Suprapubic skin (tissue), 4 donors: ENCODE data around the gene SLC16A12. TPM values are rescaled to one million over a fixed set of nuclear protein-coding genes. Genes with fewer than 3 reads are reported as not detected.

Experiments used
- DNase-seq, 2 donors: peaks; one replicate each; pipeline ENCODE4 v3.0.0-alpha.2; 2019; ENCODE audit warnings: low spot score in 2 of 2
- H3K27ac ChIP-seq: fragments of 200-600 bp; sonication (generic); one replicate; pipeline ENCODE4 v1.5.1; 2019
- H3K27me3 ChIP-seq: fragments of 200-600 bp; sonication (generic); one replicate; pipeline ENCODE4 v1.5.1; 2019
- H3K36me3 ChIP-seq: fragments of 200-600 bp; sonication (generic); one replicate; pipeline ENCODE4 v1.5.1; 2019
- H3K4me1 ChIP-seq: fragments of 200-600 bp; sonication (generic); one replicate; pipeline ENCODE4 v1.5.1; 2019
- H3K4me3 ChIP-seq: fragments of 200-600 bp; sonication (generic); one replicate; pipeline ENCODE4 v1.5.1; 2019; ENCODE audit warnings: mild to moderate bottlenecking
- H3K9me3 ChIP-seq: fragments of 200-600 bp; sonication (generic); one replicate; pipeline ENCODE4 v1.5.1; 2019
- CTCF ChIP-seq, 2 donors: fragments of 200-600 bp in 1 of 2; fragments of 450-650 bp in 1 of 2; sonication (generic) in 1 of 2; IDR thresholded peaks; one replicate each; pipeline ENCODE4 v1.5.1; 2016 to 2019; ENCODE audit warnings: antibody characterized with exemption in 2 of 2, mild to moderate bottlenecking in 1 of 2, moderate library complexity in 1 of 2
- EP300 ChIP-seq: sonication (generic); formaldehyde crosslinking; IDR thresholded peaks from one replicate; pipeline ENCODE4 v1.6.1; 2017; ENCODE audit warnings: antibody characterized with exemption
- POLR2A ChIP-seq, 2 donors: fragments of 450-650 bp; IDR thresholded peaks; one replicate each; pipeline ENCODE4 v1.6.1; 2017; ENCODE audit warnings: antibody characterized with exemption in 2 of 2, mild to moderate bottlenecking in 2 of 2, moderate library complexity in 2 of 2
- POLR2AphosphoS5 ChIP-seq, 3 donors: sonication (generic); formaldehyde crosslinking; IDR thresholded peaks; one replicate each; pipeline ENCODE4 v1.6.1; 2017; ENCODE audit warnings: antibody characterized with exemption in 3 of 3
- WGBS: methylation state at CpG from one replicate; pipeline ENCODE4 v1.1.5; 2018; 5-methylcytosine and 5-hydroxymethylcytosine counted together
- total RNA-seq, 4 donors: library from RNA; depleted of rRNA; stranded (reverse); fragments of >200 nt; gene quantifications; one replicate each; pipeline ENCODE4 v1.1.0, GENCODE V29; 2016

The SLC16A12 gene
- total RNA-seq, 4 donors from 2014 or later, result 0.60 to 1.4 (median 1.0) TPM

- Histone ChIP-seq H3K36me3 (no peaks in the 10 kb centered on the region), H3K27ac (no peak overlapping the region), H3K4me3 (no peak overlapping the region), H3K4me1 (no peaks in the 10 kb centered on the region), H3K27me3 (no peaks in the 10 kb centered on the region), H3K9me3 (no peaks in the 10 kb centered on the region)
- WGBS, result 56% methylated on average over 10 of the region's 10 CpGs
- no peak for TF ChIP-seq POLR2AphosphoS5 (IDR thresholded peaks at IDR 0.05)
- TF ChIP-seq EP300, result no peak
- TF ChIP-seq POLR2A (IDR thresholded peaks at IDR 0.05), result no peak
- no peak for TF ChIP-seq CTCF (IDR thresholded peaks at IDR 0.05)
- DNase-seq, result no peak
These were observed 30.9 kb upstream of the SLC16A12 start for GRCh38 chr10:89566095-89566950.

GRCh38 chr10:89565180-89565579 lies 29.8 kb upstream of the SLC16A12 start:
- 56% methylated on average over 1 of the region's 1 CpG for WGBS
- Histone ChIP-seq H3K4me1 (no peaks in the 10 kb centered on the region), H3K27me3 (no peaks in the 10 kb centered on the region), H3K36me3 (no peaks in the 10 kb centered on the region), H3K9me3 (no peaks in the 10 kb centered on the region), H3K27ac (no peak overlapping the region), H3K4me3 (no peak overlapping the region)
- TF ChIP-seq POLR2A (IDR thresholded peaks at IDR 0.05) (no peak), CTCF (IDR thresholded peaks at IDR 0.05) (no peak), POLR2AphosphoS5 (IDR thresholded peaks at IDR 0.05) (no peak), EP300 (no peak)
- DNase-seq, result no peak

- Histone ChIP-seq H3K27ac (no peak overlapping the region), H3K4me1 (no peaks in the 10 kb centered on the region), H3K27me3 (no peaks in the 10 kb centered on the region), H3K4me3 (no peak overlapping the region), H3K36me3 (no peaks in the 10 kb centered on the region), H3K9me3 (no peaks in the 10 kb centered on the region)
- no peak for DNase-seq
- no peak for TF ChIP-seq EP300
- TF ChIP-seq CTCF (IDR thresholded peaks at IDR 0.05), result peak; percentile 63 to 66
- WGBS, result 12% methylated on average over 2 of the region's 2 CpGs
These were observed 28.6 kb upstream of the SLC16A12 start for GRCh38 chr10:89563861-89564478.

GRCh38 chr10:89563311-89563710 lies 27.9 kb upstream of the SLC16A12 start:
- Histone ChIP-seq H3K27me3 (no peaks in the 10 kb centered on the region), H3K4me1 (no peaks in the 10 kb centered on the region), H3K4me3 (no peak overlapping the region), H3K9me3 (no peaks in the 10 kb centered on the region), H3K36me3 (no peaks in the 10 kb centered on the region), H3K27ac (no peak overlapping the region)
- WGBS, result 95% methylated on average over 3 of the region's 3 CpGs
- no peak for DNase-seq
- TF ChIP-seq POLR2A (IDR thresholded peaks at IDR 0.05) (no peak), EP300 (no peak), CTCF (IDR thresholded peaks at IDR 0.05) (no peak), POLR2AphosphoS5 (IDR thresholded peaks at IDR 0.05) (no peak)

GRCh38 chr10:89556600-89556999 lies 21.2 kb upstream of the SLC16A12 start:
- Histone ChIP-seq H3K9me3 (no peaks in the 10 kb centered on the region), H3K4me1 (peaks cover 11% of the 10 kb centered on the region), H3K27me3 (no peaks in the 10 kb centered on the region), H3K36me3 (no peaks in the 10 kb centered on the region), H3K27ac (no peak overlapping the region), H3K4me3 (no peak overlapping the region)
- no peak for DNase-seq
- 95% methylated on average over 1 of the region's 1 CpG for WGBS
- TF ChIP-seq CTCF (IDR thresholded peaks at IDR 0.05), result no peak
- TF ChIP-seq POLR2AphosphoS5 (IDR thresholded peaks at IDR 0.05), result no peak
- TF ChIP-seq POLR2A (IDR thresholded peaks at IDR 0.05), result no peak
- TF ChIP-seq EP300, result no peak
